DOHH2 (cell line): ENCODE data around the gene NRDE2.

ENCODE experiments used
- CTCF ChIP-seq: fragments of 200-600 bp; sonication (generic); IDR thresholded peaks from one replicate; pipeline ENCODE4 v1.5.1; 2014; ENCODE audit warnings: antibody characterized with exemption, mild to moderate bottlenecking, low read depth, low read length; ENCODE audit not compliant: poor library complexity, severe bottlenecking
- EZH2phosphoT487 ChIP-seq: fragments of 200-600 bp; sonication (generic); IDR thresholded peaks from 2 replicates; pipeline ENCODE4 v1.6.1; 2017; ENCODE audit warnings: borderline replicate concordance, mild to moderate bottlenecking, antibody characterized with exemption, low read length, moderate library complexity, mixed read lengths

GRCh38 chr14:90294872-90295271 lies 36.9 kb downstream of the NRDE2 start:
- no peak for TF ChIP-seq CTCF
- TF ChIP-seq EZH2phosphoT487: no peak
